ENCODE results near the gene TXNDC2.
"Not testable (repeated sequence)": the region's sequence is repeated elsewhere in the genome, so short reads cannot be mapped to it uniquely, and the experiment has no call there.

Gene TXNDC2

DNA sequence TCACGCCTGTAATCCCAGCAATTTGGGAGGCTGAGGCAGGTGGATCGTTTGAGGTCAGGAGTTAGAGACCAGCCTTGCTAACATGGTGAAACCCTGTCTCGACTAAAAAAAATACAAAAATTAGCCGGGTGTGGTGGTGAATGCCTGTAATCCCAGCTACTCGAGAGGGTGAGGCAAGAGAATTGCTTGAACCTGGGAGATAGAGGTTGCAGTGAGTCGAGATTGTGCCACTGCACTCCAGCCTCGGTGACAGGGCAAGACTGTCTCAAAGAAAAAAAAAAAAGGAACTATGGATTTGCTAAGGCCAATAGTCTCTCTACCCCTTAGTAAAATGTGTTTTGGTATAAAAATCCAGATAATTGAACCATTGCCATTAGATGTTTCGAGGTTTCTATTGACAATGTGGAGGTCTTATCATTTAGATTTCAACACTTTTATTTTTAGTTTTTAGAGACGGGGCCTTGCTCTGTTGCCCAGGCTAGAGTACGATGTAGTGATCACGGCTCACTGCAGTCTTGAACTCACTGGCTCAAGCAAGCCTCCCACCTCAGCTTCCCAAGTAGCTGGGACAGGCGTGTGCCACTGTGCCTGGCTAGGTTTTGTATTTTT lies 1.1 kb upstream of the TXNDC2 start:
- DNase-seq (ENCODE audit: low read depth), result no peak

DNA sequence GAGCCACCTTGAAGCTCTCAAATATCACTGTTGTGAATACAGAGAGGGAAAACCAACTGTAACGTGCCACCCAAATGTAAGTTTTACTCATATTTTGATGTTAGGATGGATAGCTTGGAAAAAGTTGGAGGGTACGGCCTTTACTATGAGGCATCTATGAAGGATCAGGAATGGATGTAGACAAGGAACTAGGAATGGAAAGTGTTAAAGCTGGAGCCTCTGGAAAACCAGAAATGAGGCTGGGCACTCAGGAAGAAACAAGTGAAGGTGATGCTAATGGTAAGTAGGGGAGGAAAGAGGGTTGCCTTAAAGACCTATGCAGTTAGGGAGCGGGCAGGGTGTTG lies 204 bp downstream of the TXNDC2 start:
- DNase-seq (ENCODE audit: low read depth), result no peak

DNA sequence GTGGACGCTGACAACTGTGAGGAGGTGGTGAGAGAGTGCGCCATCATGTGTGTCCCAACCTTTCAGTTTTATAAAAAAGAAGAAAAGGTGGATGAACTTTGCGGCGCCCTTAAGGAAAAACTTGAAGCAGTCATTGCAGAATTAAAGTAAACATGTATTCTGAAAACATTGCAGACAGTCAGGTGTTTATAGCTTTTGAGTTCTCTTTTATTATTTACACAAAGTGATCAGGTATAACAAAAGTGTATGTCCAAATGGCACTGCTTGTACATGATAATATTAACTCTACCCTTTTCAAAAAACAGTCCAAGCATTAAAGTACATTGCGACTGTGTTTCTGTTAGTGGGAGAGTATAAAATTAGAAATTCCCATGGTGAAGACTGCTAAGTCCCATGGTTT lies 2.2 kb downstream of the TXNDC2 start:
- DNase-seq (ENCODE audit: low read depth), result no peak

DNA sequence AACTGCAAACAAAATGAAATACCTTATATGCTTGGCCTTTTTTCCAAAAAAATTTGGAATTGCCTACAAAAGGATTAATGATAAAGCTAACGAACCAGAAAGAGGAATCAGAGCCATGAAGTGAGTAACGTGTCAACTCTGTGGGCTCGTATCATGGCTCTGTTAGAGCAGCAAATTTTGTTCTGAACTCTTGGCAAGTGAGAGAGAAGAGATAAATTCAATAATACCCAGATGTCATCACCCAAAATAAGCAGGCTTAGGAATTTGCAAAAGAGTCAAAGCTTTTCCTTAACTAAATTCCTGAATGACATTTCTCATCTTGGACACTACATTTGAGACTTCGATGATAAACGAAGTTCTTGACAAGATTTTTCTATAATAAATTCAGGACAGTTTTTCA lies 4.4 kb downstream of the TXNDC2 start:
- DNase-seq (ENCODE audit: low read depth), result no peak

DNA sequence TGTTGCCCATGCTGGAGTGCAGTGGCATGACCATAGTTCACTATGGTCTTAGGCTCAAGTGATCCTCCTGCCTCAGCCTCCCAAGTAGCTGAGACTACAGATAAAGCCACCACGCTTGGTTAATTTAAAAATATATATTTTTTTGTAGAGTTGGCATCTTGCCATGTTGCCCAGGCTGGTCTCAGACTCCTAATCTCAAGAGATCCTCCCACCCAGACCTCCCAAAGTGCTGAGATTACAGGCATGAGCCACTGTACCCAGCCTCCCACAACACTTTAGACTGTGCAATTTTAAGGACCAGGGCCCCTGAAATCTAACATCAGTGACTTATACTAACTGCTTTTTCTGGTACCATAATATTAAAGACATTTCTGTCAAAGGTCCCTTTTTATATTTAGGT lies 5.2 kb downstream of the TXNDC2 start:
- no peak for DNase-seq (ENCODE audit: low read depth)

DNA sequence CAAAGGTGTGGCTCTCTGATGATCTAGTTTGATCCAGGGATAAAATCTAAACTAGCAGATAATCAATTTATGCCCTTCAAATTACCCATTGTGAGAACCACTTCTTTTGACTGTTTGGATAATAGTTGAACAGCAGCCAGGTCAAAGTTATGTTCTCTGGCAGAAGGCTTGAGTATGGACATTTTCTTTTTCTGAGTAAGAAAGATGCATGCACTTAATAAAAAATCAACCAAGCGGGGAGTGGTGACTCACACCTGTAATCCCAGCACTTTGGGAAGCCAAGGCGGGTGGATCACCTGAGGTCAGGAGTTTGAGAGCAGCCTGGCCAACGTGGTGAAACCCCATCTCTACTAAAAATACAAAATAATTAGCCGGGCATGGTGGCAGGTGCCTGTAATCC lies 5.7 kb downstream of the TXNDC2 start:
- not testable (repeated sequence) for DNase-seq (ENCODE audit: low read depth)

DNA sequence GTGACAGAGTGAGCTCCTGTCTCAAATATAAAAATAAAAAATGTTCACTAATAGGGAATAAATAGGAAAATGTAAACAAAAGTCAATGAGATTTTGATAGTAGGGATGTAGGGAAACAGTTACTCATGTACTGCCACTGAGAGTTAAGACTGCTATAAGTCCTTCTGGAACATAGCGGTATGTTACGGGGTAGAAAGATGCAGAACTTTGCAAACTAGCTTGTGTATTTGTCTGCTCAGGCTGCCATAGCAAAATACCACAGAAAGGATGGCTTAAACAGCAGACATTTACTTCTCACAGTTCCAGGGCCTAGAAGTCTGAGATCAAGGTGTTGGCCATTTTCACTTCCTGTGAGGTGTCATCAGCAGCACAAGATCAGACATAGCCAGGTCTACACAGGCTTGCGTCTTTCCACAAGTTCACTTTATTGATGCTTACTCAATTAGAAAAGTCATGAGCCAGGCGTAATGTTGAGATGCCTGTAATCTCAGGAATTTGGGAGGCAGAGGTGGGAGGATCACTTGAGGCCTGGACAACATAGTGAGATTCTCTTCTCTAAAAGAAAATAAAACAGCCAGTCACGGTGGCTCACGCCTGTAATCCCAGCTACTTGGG lies 8.8 kb downstream of the TXNDC2 start:
- no peak for DNase-seq (ENCODE audit: low read depth)

DNA sequence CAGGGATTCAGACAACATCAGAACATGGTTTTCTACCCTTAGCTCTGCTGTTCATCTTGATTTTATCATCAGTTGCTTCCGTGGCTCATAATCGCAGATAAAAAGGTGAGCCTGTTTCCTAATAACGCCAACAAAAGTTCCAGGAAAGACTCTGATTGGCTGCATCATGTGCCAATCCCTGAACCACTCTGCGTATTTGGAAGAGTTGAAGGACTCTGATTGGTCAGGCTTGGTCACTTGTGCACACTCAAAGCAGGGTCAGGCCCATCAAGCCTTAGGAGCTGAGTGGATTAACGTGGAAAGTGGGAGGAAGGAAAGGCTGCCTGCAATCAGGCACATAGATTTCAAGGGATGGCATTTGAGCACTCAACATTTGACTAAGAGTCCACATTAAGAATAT lies 11.4 kb downstream of the TXNDC2 start:
- no peak for DNase-seq (ENCODE audit: low read depth)

DNA sequence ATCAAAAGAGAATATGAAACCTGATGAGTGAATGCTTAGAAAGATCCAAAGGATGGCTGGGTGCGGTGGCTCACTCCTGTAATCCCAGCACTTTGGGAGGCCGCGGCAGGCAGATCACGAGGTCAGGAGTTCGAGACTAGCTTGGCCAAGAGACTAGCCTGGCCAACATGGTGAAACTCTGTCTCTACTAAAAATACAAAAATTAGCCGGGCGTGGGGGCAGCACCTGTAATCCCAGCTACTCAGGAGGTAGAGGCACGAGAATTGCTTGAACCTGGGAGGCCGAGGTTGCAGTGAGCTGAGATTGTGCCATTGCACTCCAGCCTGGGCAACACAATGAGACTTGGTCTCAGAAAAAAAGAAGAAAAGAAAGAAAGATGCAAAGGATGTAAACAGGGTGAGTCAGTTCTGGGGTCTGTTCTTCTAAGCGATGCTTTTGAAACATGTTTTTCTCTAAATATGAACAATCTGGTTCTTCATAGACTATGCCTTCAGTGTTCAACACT lies 12.1 kb downstream of the TXNDC2 start:
- not testable (repeated sequence) for DNase-seq (ENCODE audit: low read depth)

DNA sequence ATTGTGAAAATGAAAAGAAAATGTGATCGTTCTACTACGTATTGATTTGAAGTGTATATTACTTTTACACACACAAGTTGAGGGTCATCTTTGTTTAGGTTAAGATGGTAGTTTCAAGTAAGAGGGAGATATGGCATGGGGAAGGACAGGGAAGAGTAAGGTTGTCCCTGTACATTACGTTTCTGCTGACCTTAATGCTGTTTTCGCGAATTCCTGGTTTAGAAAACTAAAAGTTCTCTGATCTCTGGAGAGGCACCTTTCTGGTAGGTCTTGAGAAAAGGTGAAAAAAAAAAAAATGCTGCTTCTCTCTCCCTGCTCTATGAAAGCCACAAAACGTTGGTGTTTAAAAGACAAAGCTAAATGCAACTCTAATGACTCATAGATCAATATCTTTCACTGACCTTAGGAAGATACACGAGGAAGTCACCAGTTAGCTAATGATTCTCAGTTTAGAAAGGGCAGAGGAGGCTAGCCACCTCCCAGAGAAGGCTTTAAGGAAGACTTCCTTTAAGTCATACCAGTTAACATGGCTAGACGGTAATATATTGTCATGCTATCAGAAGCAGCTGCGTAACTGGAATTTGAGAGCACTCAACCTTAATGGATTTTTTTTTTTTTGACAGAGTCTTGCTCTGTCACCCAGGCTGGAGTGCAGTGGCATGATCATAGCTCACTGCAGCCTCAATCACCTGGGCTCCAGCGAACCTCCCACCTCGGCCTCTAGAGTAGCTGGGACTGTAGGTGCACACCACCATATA lies 13.2 kb downstream of the TXNDC2 start:
- no peak for DNase-seq (ENCODE audit: low read depth)

DNA sequence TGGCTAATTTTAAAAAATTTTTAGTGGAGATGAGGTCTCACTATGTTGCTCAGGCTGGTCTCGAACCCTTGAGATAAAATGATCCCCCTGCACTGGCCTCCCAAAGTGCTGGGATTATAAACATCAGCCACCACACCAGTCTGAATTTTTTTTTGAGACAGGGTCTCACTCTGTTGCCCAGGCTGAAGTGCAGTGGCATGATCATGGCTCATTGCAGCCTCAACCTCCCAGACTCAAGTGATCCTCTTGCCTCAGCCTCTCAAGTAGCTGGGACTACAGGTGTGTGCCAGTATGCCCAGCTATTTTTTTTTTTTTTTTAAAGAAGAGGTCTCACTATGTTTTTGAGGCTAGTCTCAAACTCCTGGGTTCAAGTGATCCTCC lies 13.8 kb downstream of the TXNDC2 start:
- DNase-seq (ENCODE audit: low read depth), result not testable (repeated sequence)

DNA sequence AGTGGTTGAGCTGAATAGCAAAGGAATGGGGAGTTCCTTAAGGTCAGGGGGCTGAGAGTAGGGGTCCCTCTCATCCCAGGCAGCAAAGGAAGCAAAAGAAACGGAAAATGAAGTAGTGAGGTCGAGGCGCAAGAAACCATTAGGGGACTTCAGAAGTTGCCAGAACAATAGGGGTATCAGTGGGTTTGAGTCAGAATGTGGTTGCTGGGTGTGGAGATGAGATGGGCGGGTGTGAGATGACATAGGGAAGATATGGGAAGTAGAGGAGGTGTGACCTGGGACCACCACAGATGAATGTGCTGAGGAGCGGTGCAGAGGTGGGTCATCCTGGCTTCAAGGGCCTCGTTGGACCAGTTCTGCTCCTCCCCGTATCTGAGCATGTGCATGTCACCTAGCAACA lies 14.9 kb downstream of the TXNDC2 start:
- DNase-seq (ENCODE audit: low read depth), result no peak

DNA sequence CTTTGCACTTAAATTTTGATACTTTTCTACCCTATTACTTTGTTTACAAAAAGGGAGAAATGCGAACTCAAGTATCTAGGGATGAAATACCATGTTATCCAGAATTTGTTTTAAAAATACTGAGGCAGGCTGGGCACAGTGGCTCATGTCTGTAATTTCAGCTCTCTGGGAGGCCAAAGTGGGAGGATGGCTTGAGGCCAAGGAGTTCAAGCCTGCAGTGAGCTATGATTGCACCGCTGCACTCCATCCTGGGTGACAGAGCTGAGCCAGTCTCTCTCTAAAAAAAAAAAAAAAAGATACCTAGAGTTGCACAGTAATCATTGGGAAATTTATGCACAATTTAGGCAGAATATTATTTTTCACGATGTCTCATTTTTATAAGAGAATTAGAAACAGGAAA lies 15.6 kb downstream of the TXNDC2 start:
- DNase-seq (ENCODE audit: low read depth), result no peak

DNA sequence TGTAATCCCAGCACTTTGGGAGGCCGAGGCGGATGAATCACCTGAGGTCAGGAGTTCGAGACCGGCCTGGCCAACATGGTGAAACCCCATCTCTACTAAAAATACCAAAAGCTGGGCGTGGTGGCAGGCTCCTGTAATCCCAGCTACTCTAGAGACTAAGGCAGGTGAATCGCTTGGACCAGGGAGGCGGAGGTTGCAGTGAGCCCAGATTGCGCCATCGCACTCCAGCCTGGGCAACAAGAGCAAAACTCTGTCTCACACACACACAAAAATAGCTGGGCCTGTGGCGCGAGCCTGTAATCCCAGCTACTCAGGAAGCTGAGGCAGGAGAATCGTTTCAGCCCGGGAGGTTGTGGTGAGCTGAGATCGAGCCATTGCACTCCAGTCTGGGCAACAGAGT lies 16.5 kb downstream of the TXNDC2 start:
- DNase-seq (ENCODE audit: low read depth), result not testable (repeated sequence)

DNA sequence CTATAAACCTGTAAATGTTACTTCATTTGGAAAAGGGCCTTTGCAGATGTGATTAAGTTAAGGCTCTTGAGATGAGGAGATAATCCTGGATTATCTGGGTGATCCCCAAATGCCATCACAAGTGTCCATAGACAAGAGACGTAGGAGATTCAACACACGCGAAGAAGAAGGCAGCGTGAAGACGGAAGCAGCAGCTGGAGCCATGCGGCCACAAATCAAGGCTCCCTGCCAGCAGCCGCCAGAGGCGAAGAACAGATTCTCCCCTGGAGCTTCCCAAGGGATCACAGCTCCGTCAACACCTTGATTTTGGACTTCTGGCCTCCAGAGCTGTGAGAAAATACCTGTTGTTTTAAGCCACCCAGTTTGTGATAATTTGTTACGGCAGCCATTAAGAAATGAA lies 17.1 kb downstream of the TXNDC2 start:
- DNase-seq (ENCODE audit: low read depth), result no peak

DNA sequence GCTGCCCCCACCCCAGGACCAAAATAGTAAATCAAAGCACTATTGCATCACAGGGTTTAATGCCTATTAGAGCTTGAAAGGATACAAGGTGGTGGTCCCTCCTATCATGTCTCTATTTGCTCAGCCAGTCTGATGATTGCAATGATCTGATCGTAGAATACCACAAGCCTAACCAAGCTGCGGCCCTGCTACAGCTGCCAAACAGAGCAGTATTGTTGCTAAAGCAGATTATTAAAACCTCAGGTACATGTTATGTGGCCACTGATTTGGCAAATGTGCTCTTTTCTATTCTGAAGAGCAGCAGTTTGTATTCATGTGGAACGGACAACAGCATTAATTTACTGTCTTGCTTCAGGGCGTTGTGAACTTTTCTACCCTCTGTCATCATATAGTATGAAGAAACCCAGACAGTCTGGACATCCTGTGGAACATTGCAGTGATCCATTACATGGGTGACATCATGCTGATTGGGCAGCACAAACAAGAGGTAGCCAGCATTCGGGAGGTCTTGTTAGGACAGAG lies 19.7 kb downstream of the TXNDC2 start:
- DNase-seq (ENCODE audit: low read depth), result no peak

DNA sequence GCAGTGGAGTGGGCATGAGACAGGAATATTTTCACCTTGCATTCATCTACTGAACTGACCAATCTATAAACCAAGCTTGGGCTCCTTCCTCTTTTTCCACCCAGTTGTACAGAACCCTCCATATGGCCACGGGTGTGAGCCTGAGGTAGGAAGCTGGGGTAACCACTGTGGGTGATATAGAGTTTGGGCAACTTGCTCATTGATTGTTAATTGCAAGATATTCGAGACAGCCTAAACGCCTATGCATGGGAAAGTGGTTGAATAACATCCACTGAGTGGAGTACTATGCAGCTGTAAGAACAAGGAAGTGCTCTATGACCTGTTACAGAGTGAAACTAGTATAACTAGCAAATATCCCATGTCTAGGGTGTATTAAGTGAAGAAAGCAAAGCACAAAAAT lies 20.7 kb downstream of the TXNDC2 start:
- no peak for DNase-seq (ENCODE audit: low read depth)

DNA sequence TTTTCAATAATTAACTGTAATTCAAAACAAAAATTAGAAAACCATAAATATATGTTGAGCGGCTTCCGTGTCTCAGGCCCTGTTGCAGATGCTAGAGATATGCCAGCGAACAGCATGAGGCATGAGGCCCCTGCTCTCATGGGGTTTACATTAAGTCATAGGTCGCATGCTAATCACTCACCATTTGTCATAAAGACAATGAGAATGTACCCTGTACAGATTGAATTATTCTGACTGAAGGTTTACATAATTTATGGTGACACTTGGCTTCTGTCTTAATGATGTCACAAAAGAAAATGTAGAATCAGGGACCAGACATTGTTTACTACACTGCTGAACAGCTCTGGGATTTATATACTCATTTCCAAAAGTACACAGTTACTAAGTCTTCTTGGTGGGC lies 22.1 kb downstream of the TXNDC2 start:
- DNase-seq (ENCODE audit: low read depth), result no peak

DNA sequence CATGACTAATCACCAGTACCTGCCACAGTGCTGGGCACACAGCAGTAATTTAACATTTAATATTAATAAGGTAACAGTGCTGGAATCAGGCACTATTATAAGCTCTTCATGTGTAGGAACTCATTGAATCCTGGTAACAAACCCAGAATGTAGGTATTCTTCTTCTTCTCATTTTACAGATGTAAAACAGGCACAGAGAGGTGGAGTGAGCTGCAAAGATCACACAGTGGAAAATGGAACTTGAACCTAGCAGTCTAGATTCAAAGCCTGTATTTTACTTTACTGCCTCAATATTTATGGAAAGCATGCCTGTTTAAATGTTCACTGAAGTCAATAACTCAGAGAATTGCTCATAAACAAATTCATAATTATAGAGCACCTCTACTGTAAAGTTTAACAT lies 24.3 kb downstream of the TXNDC2 start:
- no peak for DNase-seq (ENCODE audit: low read depth)

DNA sequence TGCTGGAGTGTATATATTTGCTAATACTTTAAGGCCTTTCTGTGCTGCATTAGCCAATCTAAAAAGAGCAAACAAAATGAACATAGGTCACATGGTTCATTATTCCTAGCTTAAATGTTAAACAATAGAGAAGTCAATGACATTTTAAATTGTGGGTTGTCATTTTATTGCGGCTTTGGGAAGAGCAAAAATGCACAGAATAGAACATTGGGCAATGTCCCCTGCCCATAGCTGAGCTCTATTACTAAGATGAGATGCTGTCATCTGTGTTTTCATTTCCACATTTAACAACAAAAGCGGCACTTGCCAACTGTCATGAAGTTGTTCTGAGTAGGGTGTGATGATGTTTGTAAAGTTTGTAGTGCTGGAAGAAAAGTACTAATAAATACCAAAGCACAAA lies 24.9 kb downstream of the TXNDC2 start:
- DNase-seq (ENCODE audit: low read depth), result no peak

DNA sequence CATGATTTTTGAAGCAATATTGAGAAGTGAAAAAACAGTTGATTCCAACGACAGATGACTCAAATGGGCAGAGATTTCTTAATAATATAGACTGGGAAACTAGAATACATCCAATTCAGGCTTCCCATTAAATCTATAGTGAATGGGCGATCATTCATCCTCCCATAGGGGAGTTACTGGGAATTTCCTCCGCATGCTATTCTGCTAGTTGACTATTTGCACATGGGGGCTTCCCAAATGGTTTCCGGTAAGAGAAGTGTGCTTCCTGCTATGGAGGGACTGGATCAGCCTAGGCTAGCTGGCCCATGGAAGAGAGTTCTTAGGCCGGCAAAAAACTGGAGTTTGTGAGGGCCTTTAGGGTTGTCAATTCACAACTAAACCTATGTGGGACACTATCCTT lies 25.5 kb downstream of the TXNDC2 start:
- DNase-seq (ENCODE audit: low read depth), result no peak

DNA sequence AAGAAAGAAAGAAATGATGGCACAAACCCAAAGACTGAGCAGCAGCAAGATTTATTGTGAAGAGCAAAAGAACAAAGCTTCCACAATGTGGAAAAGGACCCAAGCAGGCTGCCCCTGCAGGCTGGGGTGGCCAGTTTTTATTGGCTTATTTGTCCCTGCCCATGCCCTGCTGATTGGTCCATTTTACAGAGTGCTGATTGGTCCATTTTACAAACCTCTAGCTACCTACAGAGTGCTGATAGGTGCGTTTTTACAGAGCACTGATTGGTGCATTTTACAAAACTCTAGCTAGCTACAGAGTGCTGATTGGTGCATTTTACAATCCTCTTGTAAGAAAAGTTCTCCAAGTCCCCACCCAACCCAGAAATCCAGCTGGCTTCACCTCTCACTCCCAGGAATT lies 26.5 kb downstream of the TXNDC2 start:
- DNase-seq (ENCODE audit: low read depth), result not testable (repeated sequence)

DNA sequence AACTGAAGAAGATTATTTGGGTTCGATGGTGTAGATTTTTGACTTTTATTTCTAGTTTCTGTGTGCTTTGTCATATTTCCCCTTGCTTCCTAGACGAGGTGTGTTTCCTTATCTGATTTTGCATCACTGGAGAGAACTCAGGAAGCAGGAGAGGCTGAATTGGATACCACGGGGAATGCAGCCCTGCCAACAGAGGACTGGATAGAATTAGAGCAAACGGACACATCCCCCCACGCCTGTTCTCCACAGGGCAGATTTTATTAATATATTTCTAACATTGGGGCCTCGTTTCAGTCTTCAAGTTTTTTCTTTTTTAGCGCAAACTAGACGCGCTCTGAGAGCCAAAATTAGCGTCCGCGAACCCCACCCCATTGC lies 27.4 kb downstream of the TXNDC2 start:
- no peak for DNase-seq (ENCODE audit: low read depth)

All from stromal cell of bone marrow (primary cell).